Type B pancreatic cell (in vitro differentiated cells): ENCODE measurements around the gene CXXC5. TPM values are rescaled to one million over a fixed set of nuclear protein-coding genes. Genes with fewer than 3 reads are reported as not detected.
"Not testable (repeated sequence)": the region's sequence is repeated elsewhere in the genome, so short reads cannot be mapped to it uniquely, and the experiment has no call there.

Source experiments
- DNase-seq: peaks from one replicate; pipeline ENCODE4 v3.0.0; 2021; ENCODE audit warnings: mixed read lengths; ENCODE audit not compliant: unreplicated experiment; ENCODE audit errors: extremely low spot score
- H3K27ac Mint-ChIP-seq: 2 replicates; pipeline ENCODE4 v1.8.0; 2021; ENCODE audit warnings: mild to moderate bottlenecking, mixed read lengths
- H3K27me3 Mint-ChIP-seq: 2 replicates; pipeline ENCODE4 v1.8.0; 2021; ENCODE audit warnings: mixed read lengths
- H3K36me3 Mint-ChIP-seq: 2 replicates; pipeline ENCODE4 v1.8.0; 2021; ENCODE audit warnings: mixed read lengths
- H3K4me1 Mint-ChIP-seq: one replicate; pipeline ENCODE4 v1.8.0; 2021; ENCODE audit warnings: mixed read lengths; ENCODE audit not compliant: unreplicated experiment
- H3K4me3 Mint-ChIP-seq: 2 replicates; pipeline ENCODE4 v1.8.0; 2021; ENCODE audit warnings: mild to moderate bottlenecking, mixed read lengths
- H3K9me3 Mint-ChIP-seq: 2 replicates; pipeline ENCODE4 v1.8.0; 2021; ENCODE audit warnings: mixed read lengths
- total RNA-seq: library from RNA; stranded (reverse); gene quantifications from 2 replicates; pipeline ENCODE4 v1.2.1, GENCODE V29; 2021; ENCODE audit warnings: low replicate concordance
- TF ChIP-seq, protein P1 (sequence below): fragments of 200-600 bp; sonication (generic); conservative IDR thresholded peaks from 2 replicates; pipeline ENCODE4 v1.5.0; 2021; ENCODE audit warnings: antibody characterized with exemption, mild to moderate bottlenecking

CXXC5 gene
- total RNA-seq, 1 donor from 2014 or later, result 58.6 TPM

- Mint-ChIP-seq H3K36me3 (peaks cover 12% of the 10 kb centered on the region), H3K4me1 (peaks cover 5% of the 10 kb centered on the region), H3K4me3 (no peak overlapping the region), H3K27me3 (no peaks in the 10 kb centered on the region), H3K9me3 (no peaks in the 10 kb centered on the region), H3K27ac (peak overlapping the region; percentile 55)
- peak; percentile 11 for DNase-seq
- TF ChIP-seq, protein P1, sequence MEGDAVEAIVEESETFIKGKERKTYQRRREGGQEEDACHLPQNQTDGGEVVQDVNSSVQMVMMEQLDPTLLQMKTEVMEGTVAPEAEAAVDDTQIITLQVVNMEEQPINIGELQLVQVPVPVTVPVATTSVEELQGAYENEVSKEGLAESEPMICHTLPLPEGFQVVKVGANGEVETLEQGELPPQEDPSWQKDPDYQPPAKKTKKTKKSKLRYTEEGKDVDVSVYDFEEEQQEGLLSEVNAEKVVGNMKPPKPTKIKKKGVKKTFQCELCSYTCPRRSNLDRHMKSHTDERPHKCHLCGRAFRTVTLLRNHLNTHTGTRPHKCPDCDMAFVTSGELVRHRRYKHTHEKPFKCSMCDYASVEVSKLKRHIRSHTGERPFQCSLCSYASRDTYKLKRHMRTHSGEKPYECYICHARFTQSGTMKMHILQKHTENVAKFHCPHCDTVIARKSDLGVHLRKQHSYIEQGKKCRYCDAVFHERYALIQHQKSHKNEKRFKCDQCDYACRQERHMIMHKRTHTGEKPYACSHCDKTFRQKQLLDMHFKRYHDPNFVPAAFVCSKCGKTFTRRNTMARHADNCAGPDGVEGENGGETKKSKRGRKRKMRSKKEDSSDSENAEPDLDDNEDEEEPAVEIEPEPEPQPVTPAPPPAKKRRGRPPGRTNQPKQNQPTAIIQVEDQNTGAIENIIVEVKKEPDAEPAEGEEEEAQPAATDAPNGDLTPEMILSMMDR, result no peak
These were observed 36.2 kb upstream of the CXXC5 start for GRCh38 chr5:139611703-139612584.

DNA sequence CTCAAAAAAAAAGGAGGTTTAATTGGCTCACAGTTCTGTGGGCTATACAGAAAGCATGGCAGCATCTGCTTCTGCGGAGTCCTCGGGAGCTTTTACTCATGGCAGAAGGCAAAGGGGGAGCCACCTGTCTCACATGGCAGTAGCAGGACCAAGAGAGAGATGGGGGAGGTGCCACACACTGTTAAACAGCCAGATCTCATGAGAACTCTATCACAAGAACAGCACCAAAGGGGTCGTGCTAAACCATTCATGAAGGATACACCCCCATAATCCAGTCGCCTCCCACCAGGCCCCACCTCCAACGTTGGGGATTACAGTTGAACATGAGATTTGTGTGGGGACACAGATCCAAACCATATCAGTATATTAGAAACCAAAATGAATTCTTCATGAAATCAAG, 28.3 kb upstream of the CXXC5 start:
- TF ChIP-seq, protein P1, result no peak
- DNase-seq, result no peak
- H3K9me3 Mint-ChIP-seq, result no peaks in the 10 kb centered on the region
- peaks cover 28% of the 10 kb centered on the region for H3K36me3 Mint-ChIP-seq
- no peak overlapping the region for H3K27ac Mint-ChIP-seq
- no peaks in the 10 kb centered on the region for H3K4me1 Mint-ChIP-seq
- H3K4me3 Mint-ChIP-seq, result no peak overlapping the region
- H3K27me3 Mint-ChIP-seq, result no peaks in the 10 kb centered on the region

DNA sequence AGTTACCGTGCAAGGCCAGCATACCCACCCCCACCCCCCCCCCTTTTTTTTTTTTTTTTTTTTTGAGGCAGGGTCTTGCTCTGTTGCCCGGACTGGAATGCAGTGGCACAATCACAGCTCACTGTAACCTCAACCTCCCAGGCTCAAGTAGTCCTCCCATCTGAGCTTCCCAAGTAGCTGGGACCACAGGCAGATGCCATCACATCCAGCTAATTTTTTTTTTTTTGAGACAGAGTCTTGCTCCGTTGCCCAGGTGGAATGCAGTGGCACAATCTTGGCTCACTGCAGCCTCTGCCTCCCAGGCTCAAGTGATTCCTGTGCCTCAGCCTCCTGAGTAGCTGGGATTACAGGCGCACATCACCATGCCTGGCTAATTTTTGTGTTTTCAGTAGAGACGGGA, 22.8 kb upstream of the CXXC5 start:
- DNase-seq, H3K27ac Mint-ChIP-seq, H3K27me3 Mint-ChIP-seq, H3K4me3 Mint-ChIP-seq, H3K4me1 Mint-ChIP-seq, H3K9me3 Mint-ChIP-seq: not testable (repeated sequence)
- peaks cover 32% of the 10 kb centered on the region for H3K36me3 Mint-ChIP-seq

- Mint-ChIP-seq H3K4me1 (peaks cover 19% of the 10 kb centered on the region), H3K4me3 (no peak overlapping the region), H3K27ac (no peak overlapping the region), H3K27me3 (no peaks in the 10 kb centered on the region), H3K36me3 (peaks cover 19% of the 10 kb centered on the region), H3K9me3 (no peaks in the 10 kb centered on the region)
- no peak for DNase-seq
- TF ChIP-seq, protein P1, result no peak
These were observed 17.3 kb upstream of the CXXC5 start for GRCh38 chr5:139630855-139631254.

DNA sequence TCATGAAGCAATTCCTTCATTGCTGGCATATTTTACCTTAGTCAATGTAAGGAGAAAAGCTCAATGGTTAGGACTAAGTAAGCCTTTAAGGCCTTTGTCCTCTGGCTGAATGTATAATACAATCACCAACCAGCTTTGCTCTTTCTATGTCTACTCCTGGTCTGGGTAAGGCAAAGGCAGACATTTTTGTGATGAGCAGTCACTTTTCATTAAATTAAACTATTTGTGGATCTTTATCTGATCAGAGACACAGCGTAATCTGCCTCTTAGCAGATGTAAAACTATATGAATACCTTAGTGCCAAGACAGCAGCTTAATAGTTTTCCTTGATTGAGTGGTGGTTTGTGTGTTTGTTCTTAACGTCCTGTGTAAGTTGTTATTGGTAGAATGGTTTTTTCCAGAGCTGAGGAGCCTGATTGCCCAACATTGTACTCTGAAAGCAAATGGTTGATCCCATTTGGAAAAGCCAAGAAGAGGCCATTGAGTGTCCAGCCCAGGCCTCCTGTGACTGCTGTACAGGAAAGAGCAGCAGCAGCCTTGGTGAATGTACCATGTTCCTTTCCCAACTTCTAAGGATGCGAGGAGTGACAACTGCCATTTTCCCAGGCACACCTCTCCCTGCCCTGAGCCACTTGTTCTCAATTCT, 16.5 kb upstream of the CXXC5 start:
- Mint-ChIP-seq H3K27ac (no peak overlapping the region), H3K4me1 (peaks cover 27% of the 10 kb centered on the region), H3K4me3 (no peak overlapping the region), H3K36me3 (peaks cover 19% of the 10 kb centered on the region), H3K9me3 (no peaks in the 10 kb centered on the region), H3K27me3 (no peaks in the 10 kb centered on the region)
- TF ChIP-seq, protein P1, result no peak
- no peak for DNase-seq

- Mint-ChIP-seq H3K4me3 (peak overlapping the region; percentile 24), H3K27ac (peak overlapping the region; percentile 14), H3K9me3 (no peaks in the 10 kb centered on the region), H3K27me3 (no peaks in the 10 kb centered on the region), H3K36me3 (peaks cover 5% of the 10 kb centered on the region), H3K4me1 (peaks cover 38% of the 10 kb centered on the region)
- DNase-seq, result no peak
- TF ChIP-seq, protein P1, result peak; percentile 98
These were observed 14.7 kb upstream of the CXXC5 start for GRCh38 chr5:139633295-139634027.
